HUES48 (cell line): Measurements from ENCODE around the gene ESR1.
"Not testable (repeated sequence)": the region's sequence is repeated elsewhere in the genome, so short reads cannot be mapped to it uniquely, and the experiment has no call there.

Experiments used
- H3K27ac ChIP-seq: one replicate; pipeline ENCODE4 v1.7.0; 2013; ENCODE audit warnings: low read depth, low read length, inconsistent platforms
- H3K27me3 ChIP-seq: 2 replicates; pipeline ENCODE4 v1.6.1; 2013; ENCODE audit warnings: mild to moderate bottlenecking, low read length; ENCODE audit not compliant: control insufficient read depth, insufficient read depth
- H3K36me3 ChIP-seq: 2 replicates; pipeline ENCODE4 v1.6.1; 2013; ENCODE audit warnings: low read length; ENCODE audit not compliant: control insufficient read depth, insufficient read depth
- H3K4me1 ChIP-seq: 2 replicates; pipeline ENCODE4 v1.6.1; 2013; ENCODE audit warnings: mild to moderate bottlenecking, low read length; ENCODE audit not compliant: control insufficient read depth, insufficient read depth
- H3K4me3 ChIP-seq: 2 replicates; pipeline ENCODE4 v1.5.1; 2013; ENCODE audit warnings: mild to moderate bottlenecking, low read depth, low read length
- H3K9ac ChIP-seq: 2 replicates; pipeline ENCODE4 v1.6.1; 2013; ENCODE audit warnings: mild to moderate bottlenecking, low read depth, low read length, moderate library complexity
- H3K9me3 ChIP-seq: 2 replicates; pipeline ENCODE4 v1.6.1; 2013; ENCODE audit warnings: low read length; ENCODE audit not compliant: control insufficient read depth, insufficient read depth

Gene ESR1

DNA sequence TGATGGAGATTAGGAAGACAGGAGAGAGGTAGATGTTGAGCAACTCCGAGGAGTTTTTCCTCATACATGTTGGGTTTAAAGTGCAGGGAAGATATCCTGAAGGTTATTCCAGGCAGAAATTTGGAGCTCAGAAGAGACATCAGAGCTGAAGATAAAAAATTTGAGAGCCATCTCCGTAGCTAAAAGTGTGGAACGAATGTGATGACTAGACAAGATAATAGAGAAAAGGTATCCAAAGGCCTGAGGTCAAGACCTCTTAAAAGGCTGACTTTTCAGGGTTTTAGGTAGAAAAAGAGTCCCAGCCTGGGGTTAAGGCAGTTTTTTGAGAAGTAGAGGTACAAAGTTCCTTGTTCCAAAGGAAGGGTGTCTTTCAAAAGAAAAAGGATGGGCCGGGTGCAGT lies 214.8 kb downstream of the ESR1 start:
- no peak overlapping the region for H3K4me3 ChIP-seq

GRCh38 chr6:152023613-152024012 lies 216.1 kb downstream of the ESR1 start:
- no peak overlapping the region for H3K9ac ChIP-seq

More for the DNA sequence above, 214.8 kb downstream of the ESR1 start:
- Histone ChIP-seq H3K9ac (no peak overlapping the region), H3K9me3 (peaks cover 10% of the 10 kb centered on the region; the same call in 1 of the 2 replicates), H3K4me1 (no peaks in the 10 kb centered on the region), H3K27ac (no peak overlapping the region), H3K36me3 (no peaks in the 10 kb centered on the region), H3K27me3 (no peaks in the 10 kb centered on the region)

GRCh38 chr6:152026291-152026690 lies 218.8 kb downstream of the ESR1 start:
- Histone ChIP-seq H3K9ac (no peak overlapping the region), H3K27me3 (no peaks in the 10 kb centered on the region), H3K4me1 (no peaks in the 10 kb centered on the region), H3K9me3 (peaks cover 12% of the 10 kb centered on the region; the same call in 1 of the 2 replicates), H3K4me3 (no peak overlapping the region), H3K36me3 (no peaks in the 10 kb centered on the region), H3K27ac (no peak overlapping the region)

More at GRCh38 chr6:152023613-152024012, 216.1 kb downstream of the ESR1 start:
- H3K27ac ChIP-seq: no peak overlapping the region
- peaks cover 12% of the 10 kb centered on the region; the same call in 1 of the 2 replicates for H3K9me3 ChIP-seq
- H3K27me3 ChIP-seq: no peaks in the 10 kb centered on the region
- H3K36me3 ChIP-seq: no peaks in the 10 kb centered on the region
- H3K4me3 ChIP-seq: no peak overlapping the region
- H3K4me1 ChIP-seq: no peaks in the 10 kb centered on the region

GRCh38 chr6:152026744-152027143 lies 219.3 kb downstream of the ESR1 start:
- H3K4me1 ChIP-seq, H3K27me3 ChIP-seq, H3K36me3 ChIP-seq, H3K9ac ChIP-seq, H3K4me3 ChIP-seq, H3K27ac ChIP-seq: not testable (repeated sequence)
- peaks cover 12% of the 10 kb centered on the region; the same call in 1 of the 2 replicates for H3K9me3 ChIP-seq

- not testable (repeated sequence) for H3K27me3 ChIP-seq, H3K4me3 ChIP-seq, H3K9ac ChIP-seq, H3K36me3 ChIP-seq, H3K27ac ChIP-seq, H3K9me3 ChIP-seq, H3K4me1 ChIP-seq
These were observed 226.3 kb downstream of the ESR1 start for GRCh38 chr6:152033765-152034164.

- H3K4me1 ChIP-seq: no peaks in the 10 kb centered on the region
- no peak overlapping the region for H3K27ac ChIP-seq
- H3K36me3 ChIP-seq: no peaks in the 10 kb centered on the region
- H3K9ac ChIP-seq: no peak overlapping the region
- H3K4me3 ChIP-seq: no peak overlapping the region
- H3K27me3 ChIP-seq: no peaks in the 10 kb centered on the region
- H3K9me3 ChIP-seq: no peaks in the 10 kb centered on the region
These were observed 227.1 kb downstream of the ESR1 start for GRCh38 chr6:152034631-152035030.

DNA sequence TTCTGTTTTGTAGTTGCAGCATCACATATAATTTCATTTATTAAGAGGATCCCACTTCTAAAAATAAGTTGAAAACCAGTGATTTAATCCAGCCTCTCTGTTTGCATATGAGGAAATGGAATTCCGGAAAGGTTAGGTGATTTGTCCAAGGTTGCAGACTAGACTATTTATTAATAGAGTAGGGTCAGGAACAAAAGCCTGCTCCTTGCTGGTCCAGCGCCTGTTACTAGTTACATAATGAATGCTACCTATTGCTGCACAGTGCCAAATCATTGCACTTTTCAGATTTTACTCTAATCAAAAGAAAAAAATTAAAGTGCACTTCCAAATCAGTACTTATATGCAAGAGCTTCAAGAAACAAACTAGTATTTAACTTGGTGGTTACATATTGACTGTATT lies 238.6 kb downstream of the ESR1 start:
- no peaks in the 10 kb centered on the region for H3K9me3 ChIP-seq
- no peak overlapping the region for H3K9ac ChIP-seq
- no peak overlapping the region for H3K27ac ChIP-seq
- no peaks in the 10 kb centered on the region for H3K36me3 ChIP-seq
- no peaks in the 10 kb centered on the region for H3K27me3 ChIP-seq
- peaks cover 4% of the 10 kb centered on the region; the same call in 1 of the 2 replicates for H3K4me1 ChIP-seq
- no peak overlapping the region for H3K4me3 ChIP-seq

- Histone ChIP-seq H3K27me3 (no peaks in the 10 kb centered on the region), H3K9ac (no peak overlapping the region), H3K9me3 (no peaks in the 10 kb centered on the region), H3K27ac (no peak overlapping the region), H3K4me3 (no peak overlapping the region), H3K4me1 (peaks cover 4% of the 10 kb centered on the region; the same call in 1 of the 2 replicates), H3K36me3 (no peaks in the 10 kb centered on the region)
These were observed 241.4 kb downstream of the ESR1 start for GRCh38 chr6:152048921-152049320.

DNA sequence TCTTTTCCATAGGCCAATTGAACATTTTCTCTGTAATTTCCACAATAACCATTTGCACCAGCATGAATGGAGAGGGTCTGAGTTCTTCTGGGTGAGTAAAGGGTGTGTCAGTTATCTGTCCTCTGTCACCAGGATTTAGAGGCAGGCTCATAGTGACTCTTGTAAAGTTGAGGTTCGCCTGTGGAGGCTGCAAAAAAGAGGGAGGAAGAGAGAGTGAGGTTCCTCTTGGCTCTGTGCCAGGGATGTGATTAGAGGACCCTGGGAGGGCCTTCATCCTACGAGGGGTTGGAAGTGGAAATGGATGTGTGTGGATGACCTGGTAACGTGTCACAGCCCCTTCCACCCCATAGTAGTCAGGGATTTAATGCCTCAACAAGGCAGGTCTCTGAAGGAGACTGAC lies 242.0 kb downstream of the ESR1 start:
- Histone ChIP-seq H3K27ac (no peak overlapping the region), H3K9ac (no peak overlapping the region), H3K4me1 (peaks cover 4% of the 10 kb centered on the region; the same call in 1 of the 2 replicates), H3K36me3 (no peaks in the 10 kb centered on the region), H3K9me3 (no peaks in the 10 kb centered on the region), H3K27me3 (no peaks in the 10 kb centered on the region), H3K4me3 (no peak overlapping the region)

- H3K27me3 ChIP-seq: no peaks in the 10 kb centered on the region
- no peaks in the 10 kb centered on the region for H3K36me3 ChIP-seq
- peaks cover 4% of the 10 kb centered on the region; the same call in 1 of the 2 replicates for H3K4me1 ChIP-seq
- no peak overlapping the region for H3K4me3 ChIP-seq
- H3K9ac ChIP-seq: no peak overlapping the region
- H3K27ac ChIP-seq: no peak overlapping the region
- H3K9me3 ChIP-seq: no peaks in the 10 kb centered on the region
These were observed 243.1 kb downstream of the ESR1 start for GRCh38 chr6:152050451-152051195.

DNA sequence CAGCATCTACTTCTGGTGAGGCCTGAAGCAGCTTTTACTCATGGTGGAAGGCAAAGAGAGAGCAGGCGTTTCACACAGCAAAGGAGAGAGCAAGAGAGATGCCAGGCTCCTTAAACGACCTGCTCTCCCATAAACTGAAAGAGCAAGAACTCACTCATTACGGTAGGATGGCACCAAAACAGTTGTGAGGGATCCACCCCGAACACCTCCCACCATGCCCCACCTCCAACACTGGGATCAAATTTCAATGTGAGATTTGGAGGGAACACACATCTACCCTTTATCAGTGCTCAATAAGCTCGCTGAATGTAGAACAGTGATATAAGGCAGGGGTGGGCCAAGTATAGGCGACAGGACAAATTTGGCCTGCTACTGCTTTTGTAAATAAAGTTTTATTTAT lies 244.6 kb downstream of the ESR1 start:
- Histone ChIP-seq H3K27ac (no peak overlapping the region), H3K4me1 (peaks cover 4% of the 10 kb centered on the region; the same call in 1 of the 2 replicates), H3K36me3 (no peaks in the 10 kb centered on the region), H3K9ac (no peak overlapping the region), H3K4me3 (no peak overlapping the region), H3K9me3 (no peaks in the 10 kb centered on the region), H3K27me3 (no peaks in the 10 kb centered on the region)
